Thyroid gland (tissue), 4 donors: ENCODE results near the gene NF1.

Source experiments
- POLR2A ChIP-seq, 2 donors: fragments of 450-650 bp; IDR thresholded peaks; one replicate each; pipeline ENCODE4 v1.6.1; 2017; ENCODE audit warnings: antibody characterized with exemption in 2 of 2, mild to moderate bottlenecking in 2 of 2, moderate library complexity in 1 of 2
- TF ChIP-seq, protein P1 (sequence below), 6 experiments: fragments of 200-600 bp in 3 of 6; fragments of 450-650 bp in 3 of 6; sonication (generic) in 3 of 6; IDR thresholded peaks; one replicate each; pipeline ENCODE4 v1.5.1; 2016 to 2019; ENCODE audit warnings: antibody characterized with exemption in 6 of 6, mild to moderate bottlenecking in 2 of 6, inconsistent platforms in 1 of 6, moderate library complexity in 1 of 6

GRCh38 chr17:31313982-31314781 lies 219.4 kb downstream of the NF1 start, which contains the start of gene EVI2B:
- TF ChIP-seq, protein P1, sequence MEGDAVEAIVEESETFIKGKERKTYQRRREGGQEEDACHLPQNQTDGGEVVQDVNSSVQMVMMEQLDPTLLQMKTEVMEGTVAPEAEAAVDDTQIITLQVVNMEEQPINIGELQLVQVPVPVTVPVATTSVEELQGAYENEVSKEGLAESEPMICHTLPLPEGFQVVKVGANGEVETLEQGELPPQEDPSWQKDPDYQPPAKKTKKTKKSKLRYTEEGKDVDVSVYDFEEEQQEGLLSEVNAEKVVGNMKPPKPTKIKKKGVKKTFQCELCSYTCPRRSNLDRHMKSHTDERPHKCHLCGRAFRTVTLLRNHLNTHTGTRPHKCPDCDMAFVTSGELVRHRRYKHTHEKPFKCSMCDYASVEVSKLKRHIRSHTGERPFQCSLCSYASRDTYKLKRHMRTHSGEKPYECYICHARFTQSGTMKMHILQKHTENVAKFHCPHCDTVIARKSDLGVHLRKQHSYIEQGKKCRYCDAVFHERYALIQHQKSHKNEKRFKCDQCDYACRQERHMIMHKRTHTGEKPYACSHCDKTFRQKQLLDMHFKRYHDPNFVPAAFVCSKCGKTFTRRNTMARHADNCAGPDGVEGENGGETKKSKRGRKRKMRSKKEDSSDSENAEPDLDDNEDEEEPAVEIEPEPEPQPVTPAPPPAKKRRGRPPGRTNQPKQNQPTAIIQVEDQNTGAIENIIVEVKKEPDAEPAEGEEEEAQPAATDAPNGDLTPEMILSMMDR (IDR thresholded peaks at IDR 0.05), result no peak
- no peak for TF ChIP-seq POLR2A (IDR thresholded peaks at IDR 0.05)
